Ishikawa (cell line): ENCODE measurements around the gene MAT2A.

Experiments used
- CEBPB ChIP-seq: IDR thresholded peaks from 2 replicates; pipeline ENCODE4 v1.6.1; 2012
- CREB1 ChIP-seq: IDR thresholded peaks from 2 replicates; pipeline ENCODE4 v1.6.1; 2012; ENCODE audit warnings: low read depth
- EGR1 ChIP-seq: IDR thresholded peaks from 2 replicates; pipeline ENCODE4 v1.6.1; 2012
- EP300 ChIP-seq: IDR thresholded peaks from 2 replicates; pipeline ENCODE4 v1.6.1; 2012; ENCODE audit warnings: borderline replicate concordance
- FOXM1 ChIP-seq: IDR thresholded peaks from 2 replicates; pipeline ENCODE4 v1.6.1; 2012; ENCODE audit warnings: low read depth, borderline replicate concordance
- NFIC ChIP-seq: IDR thresholded peaks from 2 replicates; pipeline ENCODE4 v1.6.1; 2012
- RAD21 ChIP-seq: IDR thresholded peaks from 2 replicates; pipeline ENCODE4 v1.6.1; 2012; ENCODE audit warnings: low read depth
- TAF1 ChIP-seq: IDR thresholded peaks from 2 replicates; pipeline ENCODE4 v1.6.1; 2012; ENCODE audit warnings: low read depth, mild to moderate bottlenecking
- TCF12 ChIP-seq: IDR thresholded peaks from 2 replicates; pipeline ENCODE4 v1.6.1; 2012; ENCODE audit warnings: low read depth
- TEAD4 ChIP-seq: IDR thresholded peaks from 2 replicates; pipeline ENCODE4 v1.6.1; 2012
- YY1 ChIP-seq: IDR thresholded peaks from 2 replicates; pipeline ENCODE4 v1.6.1; 2012; ENCODE audit warnings: low read depth
- ZBTB7A ChIP-seq: IDR thresholded peaks from 2 replicates; pipeline ENCODE4 v1.6.1; 2012; ENCODE audit warnings: low read depth
- TF ChIP-seq, protein P1 (sequence below): IDR thresholded peaks from 2 replicates; pipeline ENCODE4 v1.6.1; 2012; ENCODE audit warnings: low read depth, mild to moderate bottlenecking
- TF ChIP-seq, protein P2 (sequence below): IDR thresholded peaks from 2 replicates; pipeline ENCODE4 v1.6.1; 2012
- TF ChIP-seq, protein P3 (sequence below): IDR thresholded peaks from 2 replicates; pipeline ENCODE4 v1.6.1; 2012

Gene MAT2A

DNA sequence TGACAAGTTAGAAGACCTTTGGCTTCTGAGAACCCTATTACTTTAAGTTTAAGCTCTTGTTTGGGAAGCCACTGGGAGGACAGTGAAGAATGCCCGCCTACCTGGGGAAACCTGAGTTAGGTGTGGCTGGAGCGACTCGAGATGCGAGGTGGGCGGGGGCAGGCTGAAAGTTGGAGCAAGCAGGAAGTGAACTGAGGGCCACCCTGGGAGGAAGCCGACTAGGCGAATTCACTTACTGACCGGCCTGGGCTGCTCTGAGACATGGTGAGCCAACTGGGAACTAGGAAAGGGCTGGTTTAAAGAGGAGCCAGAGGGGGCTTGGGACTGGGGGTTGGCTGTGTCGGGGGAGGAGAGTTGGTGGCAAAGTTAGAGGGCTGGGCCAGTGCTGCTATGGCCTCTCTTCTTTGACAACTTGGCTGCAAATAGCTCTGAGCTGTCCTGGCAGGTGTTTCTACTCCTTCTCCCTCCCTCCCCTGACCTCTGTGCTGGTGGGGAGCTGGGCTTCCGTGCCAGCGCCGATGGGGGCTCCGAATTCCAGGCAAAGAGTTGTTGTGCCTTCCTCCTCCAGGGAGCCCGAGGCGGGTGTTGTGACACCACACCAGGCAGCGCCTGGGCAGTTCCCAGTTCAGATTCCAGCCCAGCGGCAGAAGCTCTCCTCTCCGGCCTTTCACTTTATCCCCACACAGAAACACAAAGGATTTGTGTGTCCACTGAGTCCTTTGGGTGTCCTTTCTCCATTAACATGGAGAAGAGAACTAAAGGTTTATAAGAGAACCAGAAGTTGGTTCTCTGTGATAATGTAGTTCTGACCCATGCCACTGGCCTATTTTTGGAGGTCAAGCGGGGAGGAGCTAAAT, 38.6 kb downstream of the MAT2A start, which contains the start of gene VAMP8:
TSS of gene VAMP8 (plus strand) at position 201 of the 857 bp plus-strand sequence. CDS start at position 262, 61 bp downstream.
- TF ChIP-seq CREB1 = no peak

DNA sequence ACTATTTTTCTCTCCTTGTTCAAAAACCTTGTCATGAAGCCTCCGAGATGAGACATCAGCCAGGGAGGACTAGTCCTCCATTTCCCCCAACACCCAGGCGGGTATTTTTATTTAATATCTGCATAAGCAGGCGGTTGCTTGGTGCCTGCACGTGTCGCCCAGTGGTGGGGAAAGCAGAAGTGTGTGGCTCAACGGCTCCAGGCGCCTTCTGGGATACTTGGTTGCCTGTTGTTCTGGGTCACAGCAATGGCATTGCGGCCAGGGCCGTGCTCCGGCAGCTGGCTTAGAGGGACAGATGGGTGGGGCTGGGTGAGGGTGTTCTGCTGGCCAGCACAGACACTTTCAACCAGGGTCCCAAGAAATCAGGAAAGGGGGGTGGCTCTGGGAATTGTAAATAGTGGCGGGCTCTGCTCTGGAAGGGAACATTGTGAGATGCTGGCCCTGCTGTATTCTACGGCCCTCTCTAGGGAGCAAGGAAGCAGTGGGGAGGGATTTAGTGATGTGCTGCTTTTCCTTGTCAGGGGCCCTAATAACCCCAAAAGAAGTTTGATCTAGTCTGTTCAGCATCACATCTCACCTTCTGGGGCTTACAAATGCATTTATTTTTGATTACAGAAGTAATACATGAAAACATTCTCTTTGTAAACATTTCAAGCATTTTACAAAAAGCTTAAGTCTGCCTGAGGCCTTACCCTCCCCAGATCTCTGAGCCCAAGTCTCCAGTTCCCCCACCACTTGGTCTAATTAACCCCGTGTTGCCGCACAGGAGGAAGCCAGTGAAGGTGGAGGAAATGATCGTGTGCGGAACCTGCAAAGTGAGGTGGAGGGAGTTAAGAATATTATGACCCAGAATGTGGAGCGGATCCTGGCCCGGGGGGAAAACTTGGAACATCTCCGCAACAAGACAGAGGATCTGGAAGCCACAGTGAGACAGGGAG, 39.5 kb downstream of the MAT2A start:
- TF ChIP-seq TCF12 (no peak), EGR1 (no peak), RAD21 (no peak), NFIC (no peak), TAF1 (no peak), ZBTB7A (no peak), FOXM1 (no peak), TEAD4 (no peak), CREB1 (no peak), YY1 (no peak), CEBPB (no peak), EP300 (no peak)
- TF ChIP-seq, protein P1, sequence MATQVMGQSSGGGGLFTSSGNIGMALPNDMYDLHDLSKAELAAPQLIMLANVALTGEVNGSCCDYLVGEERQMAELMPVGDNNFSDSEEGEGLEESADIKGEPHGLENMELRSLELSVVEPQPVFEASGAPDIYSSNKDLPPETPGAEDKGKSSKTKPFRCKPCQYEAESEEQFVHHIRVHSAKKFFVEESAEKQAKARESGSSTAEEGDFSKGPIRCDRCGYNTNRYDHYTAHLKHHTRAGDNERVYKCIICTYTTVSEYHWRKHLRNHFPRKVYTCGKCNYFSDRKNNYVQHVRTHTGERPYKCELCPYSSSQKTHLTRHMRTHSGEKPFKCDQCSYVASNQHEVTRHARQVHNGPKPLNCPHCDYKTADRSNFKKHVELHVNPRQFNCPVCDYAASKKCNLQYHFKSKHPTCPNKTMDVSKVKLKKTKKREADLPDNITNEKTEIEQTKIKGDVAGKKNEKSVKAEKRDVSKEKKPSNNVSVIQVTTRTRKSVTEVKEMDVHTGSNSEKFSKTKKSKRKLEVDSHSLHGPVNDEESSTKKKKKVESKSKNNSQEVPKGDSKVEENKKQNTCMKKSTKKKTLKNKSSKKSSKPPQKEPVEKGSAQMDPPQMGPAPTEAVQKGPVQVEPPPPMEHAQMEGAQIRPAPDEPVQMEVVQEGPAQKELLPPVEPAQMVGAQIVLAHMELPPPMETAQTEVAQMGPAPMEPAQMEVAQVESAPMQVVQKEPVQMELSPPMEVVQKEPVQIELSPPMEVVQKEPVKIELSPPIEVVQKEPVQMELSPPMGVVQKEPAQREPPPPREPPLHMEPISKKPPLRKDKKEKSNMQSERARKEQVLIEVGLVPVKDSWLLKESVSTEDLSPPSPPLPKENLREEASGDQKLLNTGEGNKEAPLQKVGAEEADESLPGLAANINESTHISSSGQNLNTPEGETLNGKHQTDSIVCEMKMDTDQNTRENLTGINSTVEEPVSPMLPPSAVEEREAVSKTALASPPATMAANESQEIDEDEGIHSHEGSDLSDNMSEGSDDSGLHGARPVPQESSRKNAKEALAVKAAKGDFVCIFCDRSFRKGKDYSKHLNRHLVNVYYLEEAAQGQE = no peak
- TF ChIP-seq, protein P2, sequence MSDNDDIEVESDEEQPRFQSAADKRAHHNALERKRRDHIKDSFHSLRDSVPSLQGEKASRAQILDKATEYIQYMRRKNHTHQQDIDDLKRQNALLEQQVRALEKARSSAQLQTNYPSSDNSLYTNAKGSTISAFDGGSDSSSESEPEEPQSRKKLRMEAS = no peak
- TF ChIP-seq, protein P3, sequence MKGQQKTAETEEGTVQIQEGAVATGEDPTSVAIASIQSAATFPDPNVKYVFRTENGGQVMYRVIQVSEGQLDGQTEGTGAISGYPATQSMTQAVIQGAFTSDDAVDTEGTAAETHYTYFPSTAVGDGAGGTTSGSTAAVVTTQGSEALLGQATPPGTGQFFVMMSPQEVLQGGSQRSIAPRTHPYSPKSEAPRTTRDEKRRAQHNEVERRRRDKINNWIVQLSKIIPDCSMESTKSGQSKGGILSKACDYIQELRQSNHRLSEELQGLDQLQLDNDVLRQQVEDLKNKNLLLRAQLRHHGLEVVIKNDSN = no peak

DNA sequence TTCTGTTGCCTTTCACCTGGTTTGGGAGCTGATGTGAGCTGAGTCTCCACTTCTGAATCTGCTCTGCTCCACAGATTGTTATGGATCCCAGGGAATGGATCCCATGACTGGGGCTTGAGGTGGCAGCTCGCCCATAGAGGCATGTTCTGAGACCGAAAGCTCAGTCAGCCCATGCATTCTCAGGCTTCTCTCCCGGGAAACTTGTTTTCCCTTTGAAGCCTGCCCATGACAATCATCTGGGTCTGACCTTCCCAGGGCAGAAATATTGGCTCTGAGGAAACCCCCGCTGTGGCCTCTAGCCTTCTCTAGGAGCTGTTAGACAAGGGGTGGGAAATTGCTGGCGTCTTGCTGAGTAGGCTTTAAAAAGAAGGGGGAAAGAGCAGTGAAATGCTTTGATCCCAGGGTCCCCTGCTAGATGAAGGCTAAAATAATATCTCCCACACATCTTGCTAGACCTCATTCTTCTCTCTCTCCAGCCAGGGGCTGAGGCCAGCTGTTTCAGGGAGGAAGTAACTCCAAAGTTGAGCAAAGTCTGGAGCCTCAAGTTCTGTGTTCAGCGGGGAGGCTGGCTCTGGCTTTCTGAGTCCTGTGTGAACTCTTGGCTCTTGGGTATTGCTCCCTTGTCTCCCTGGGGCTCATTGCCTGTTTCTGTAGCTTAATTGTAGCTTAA, 40.4 kb downstream of the MAT2A start:
- TF ChIP-seq TCF12 (no peak), RAD21 (no peak), YY1 (no peak), TEAD4 (no peak), ZBTB7A (no peak), CEBPB (no peak), EGR1 (no peak), FOXM1 (no peak)
- TF ChIP-seq, protein P1 = no peak

DNA sequence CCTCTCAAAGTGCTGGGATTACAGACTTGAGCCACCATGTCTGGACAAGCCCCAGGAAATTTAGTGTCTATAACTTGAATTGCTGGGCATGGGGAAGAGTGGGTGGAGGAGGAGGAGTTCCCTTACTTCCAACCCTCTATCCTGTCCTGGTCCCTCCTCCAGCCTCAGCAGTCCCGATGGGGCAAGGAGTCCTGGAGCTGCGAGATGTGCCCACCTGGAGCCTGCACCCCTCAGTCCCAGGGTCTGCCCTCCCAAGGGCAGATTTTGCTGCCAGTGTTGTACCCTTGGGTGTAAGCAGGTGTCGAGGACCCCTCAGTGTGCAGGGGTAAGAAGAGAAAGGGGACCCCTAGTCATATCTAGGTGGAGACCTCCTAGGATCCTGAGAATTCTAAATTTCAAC, 41.2 kb downstream of the MAT2A start:
- TF ChIP-seq NFIC (no peak), EGR1 (no peak), YY1 (no peak), ZBTB7A (no peak)
- TF ChIP-seq, protein P2 = no peak

DNA sequence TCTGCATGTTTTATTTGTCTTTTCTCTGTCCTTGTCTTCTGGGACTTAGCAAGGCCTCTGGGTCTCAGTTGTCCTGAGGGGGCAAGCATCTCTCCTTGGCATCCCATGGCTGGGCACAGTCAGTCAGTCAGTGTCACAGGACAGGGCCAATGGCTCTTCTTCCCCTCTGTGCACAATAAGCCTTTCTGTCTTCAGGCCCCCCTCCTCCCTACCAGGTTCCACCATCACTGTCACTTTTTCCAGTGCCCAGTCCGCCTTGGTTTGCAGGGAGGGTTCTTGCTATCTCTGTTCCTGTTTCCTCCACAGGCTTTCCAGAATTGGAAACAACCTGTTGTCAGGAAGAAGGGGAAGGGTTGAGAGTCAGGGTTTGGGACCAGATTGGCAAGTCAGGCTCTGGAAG, 43.5 kb downstream of the MAT2A start:
- TF ChIP-seq TCF12 (no peak), TAF1 (no peak), FOXM1 (no peak), EGR1 (no peak), YY1 (no peak), ZBTB7A (no peak), CEBPB (no peak), TEAD4 (no peak), CREB1 (no peak), EP300 (no peak), RAD21 (no peak), NFIC (no peak)
- TF ChIP-seq, protein P3 = no peak
- TF ChIP-seq, protein P1 = no peak
- TF ChIP-seq, protein P2 = no peak
